NCI-H1417 (cell line): ENCODE measurements around the gene CISH.
A peak's percentile ranks its signal among the peaks of the same experiment; 100 is the strongest.

Experiments
- DNase-seq, 3 experiments: peaks; one replicate each; lab custom pipeline; 2025; lab: John Stamatoyannopoulos, UW

Gene CISH

GRCh38 chr3:50612970-50613846, 1.6 kb upstream of the CISH start:
- no peak for DNase-seq

- no peak for DNase-seq
Measured at GRCh38 chr3:50612234-50612882, 784 bp upstream of the CISH start.

DNA sequence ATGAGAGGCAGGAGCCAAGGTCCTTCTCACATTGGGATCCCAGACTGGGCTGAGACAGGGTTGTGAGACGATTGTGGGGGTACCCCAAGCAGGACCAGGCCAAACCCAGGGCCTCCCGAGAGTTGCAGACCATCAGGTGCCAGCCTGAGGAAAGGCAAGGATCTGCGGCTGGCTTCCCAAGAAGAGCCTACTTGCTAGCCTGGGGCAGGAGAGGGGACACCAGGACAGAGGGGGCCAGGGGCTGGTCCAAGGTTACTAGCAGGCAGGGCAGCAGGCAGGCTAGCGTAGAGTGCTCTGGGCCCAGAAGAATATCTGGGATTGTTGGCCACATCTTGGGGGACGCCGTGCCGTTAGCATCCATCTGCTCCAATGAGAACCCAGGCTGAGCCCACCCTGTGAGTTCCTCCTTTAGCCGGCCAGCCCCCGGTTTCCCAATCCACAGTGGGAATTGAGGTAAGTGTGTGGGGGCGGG, 546 bp downstream of the CISH start:
- DNase-seq = no peak

DNA sequence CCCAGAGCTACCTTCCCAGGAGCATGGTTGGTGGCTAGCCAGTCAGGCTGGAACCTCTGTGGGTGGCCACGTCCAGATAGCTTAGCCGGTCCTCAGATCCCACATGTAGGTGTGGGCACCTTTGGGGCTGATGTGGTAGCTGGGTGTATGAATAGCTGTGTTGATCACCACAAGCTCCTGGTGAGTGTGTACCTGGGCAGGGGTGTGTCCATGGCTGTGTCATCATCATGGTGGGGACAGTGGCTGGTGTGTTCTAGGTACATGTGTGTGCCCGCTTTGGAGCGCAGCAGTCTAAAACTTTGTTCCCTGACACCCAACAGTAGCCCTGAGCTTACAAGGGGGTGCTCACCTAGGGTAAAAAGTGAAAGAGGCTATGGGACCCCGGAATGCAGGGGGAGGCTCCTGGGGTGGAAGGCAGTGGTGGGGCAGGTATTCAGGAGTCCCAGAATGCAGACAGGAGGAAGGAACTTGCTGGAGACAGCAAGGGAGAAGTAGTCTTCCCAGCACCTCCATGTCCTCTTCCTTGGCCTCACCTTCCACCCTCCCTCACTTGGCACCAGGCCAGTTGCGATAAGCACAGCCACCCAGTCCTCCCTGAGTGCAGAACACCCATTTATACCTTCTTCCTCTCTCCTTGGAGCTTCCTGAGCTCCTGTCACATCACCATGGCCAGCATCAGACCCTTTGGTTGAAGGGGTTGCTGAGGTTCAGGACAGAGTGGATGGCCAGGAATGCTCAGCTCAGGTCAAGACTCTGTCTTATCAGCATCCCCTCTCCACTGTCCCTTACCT, 1.2 kb downstream of the CISH start:
- no peak for DNase-seq

GRCh38 chr3:50609763-50610085, 1.9 kb downstream of the CISH start:
- no peak for DNase-seq

GRCh38 chr3:50609071-50609762, 2.4 kb downstream of the CISH start:
- DNase-seq = no peak

- no peak for DNase-seq
Measured at GRCh38 chr3:50608278-50608677, 3.3 kb downstream of the CISH start.

DNA sequence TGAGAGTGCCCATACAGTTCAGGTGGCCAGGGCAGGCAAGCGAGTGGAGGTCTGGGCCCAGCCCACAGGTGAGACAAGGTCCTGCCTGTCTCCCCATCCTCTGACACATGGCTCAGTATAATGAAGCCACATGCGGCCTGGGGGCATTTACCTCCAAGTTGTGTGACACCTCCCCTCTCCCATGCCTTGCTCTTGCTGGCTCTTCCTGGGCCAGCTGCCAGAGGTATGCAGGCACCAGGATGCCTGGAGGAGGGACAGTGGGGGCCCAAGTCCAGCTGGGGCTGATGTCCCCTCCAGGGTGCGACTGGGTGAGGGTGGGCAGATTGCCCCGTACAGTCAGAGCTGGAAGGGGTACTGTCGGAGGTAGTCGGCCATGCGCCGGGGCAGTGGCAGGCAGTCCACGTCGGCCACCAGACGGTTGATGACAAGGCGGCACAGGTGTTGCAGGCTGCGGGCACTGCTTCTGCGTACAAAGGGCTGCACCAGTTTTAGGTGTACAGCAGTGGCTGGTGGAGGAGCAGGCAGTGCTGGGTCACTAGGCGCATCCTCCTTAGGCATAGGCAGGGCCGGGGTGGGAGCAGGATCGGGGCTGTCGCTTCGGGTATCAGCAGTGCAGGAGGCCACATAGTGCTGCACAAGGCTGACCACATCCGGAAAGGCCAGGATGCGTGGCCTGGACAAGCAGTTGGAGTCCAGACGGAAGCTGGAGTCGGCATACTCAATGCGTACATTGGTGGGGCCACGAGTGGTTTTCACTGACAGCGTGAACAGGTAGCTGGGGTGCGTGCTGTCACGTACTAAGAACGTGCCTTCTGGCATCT, 4.1 kb downstream of the CISH start:
- DNase-seq = no peak

- no peak for DNase-seq
Measured at GRCh38 chr3:50606596-50606995, 5.0 kb downstream of the CISH start.

DNA sequence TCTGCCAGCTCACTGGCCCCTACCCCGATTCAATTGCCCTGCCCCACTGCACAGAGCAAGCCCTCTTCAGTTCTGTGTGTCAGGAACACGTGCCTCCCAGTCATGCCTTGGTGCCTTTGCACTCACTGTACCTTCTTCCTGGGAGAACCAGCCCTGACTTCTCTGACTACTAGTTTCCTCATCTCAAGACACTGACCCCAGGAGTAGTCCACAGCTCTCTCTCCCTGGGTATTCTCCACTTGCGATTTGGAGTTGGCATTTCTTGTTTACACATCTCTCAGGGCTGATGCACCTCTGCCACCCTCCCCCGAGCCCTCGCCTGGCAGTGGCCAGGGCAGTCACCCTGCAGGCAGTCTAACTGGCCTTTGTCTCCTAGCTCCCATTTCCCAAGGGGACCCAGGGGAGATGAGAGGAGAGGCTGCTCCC, 5.7 kb downstream of the CISH start:
- DNase-seq = peak in 1 of 3 experiments; percentile 34

GRCh38 chr3:50604628-50605588, 6.7 kb downstream of the CISH start:
- no peak for DNase-seq

DNA sequence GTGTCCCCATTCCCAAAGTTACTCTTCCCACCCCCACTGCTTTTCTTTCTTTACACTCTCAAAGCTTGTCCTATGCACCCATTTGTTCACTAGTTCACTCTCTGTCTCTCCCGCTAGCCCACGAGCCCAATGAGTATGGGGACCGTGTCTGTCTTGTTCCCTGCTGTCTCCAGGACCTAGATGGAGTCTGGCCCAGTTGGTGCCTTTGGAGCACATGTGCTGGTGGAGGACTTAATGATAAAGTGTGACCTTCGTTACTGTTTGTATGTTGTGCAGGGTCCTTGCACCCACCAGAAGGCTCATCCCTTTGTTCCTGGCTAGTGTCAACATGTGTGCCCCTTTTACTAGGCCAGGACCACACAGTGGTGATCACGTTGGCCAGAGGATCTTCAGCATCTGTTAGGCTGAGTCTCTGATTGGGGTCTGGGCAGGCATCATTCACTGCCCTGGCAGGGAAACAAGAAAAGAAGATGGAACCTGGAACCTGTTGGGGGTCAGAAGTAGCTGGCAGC, 7.4 kb downstream of the CISH start:
- DNase-seq = no peak

GRCh38 chr3:50603261-50604109, 8.1 kb downstream of the CISH start:
- DNase-seq = no peak

DNA sequence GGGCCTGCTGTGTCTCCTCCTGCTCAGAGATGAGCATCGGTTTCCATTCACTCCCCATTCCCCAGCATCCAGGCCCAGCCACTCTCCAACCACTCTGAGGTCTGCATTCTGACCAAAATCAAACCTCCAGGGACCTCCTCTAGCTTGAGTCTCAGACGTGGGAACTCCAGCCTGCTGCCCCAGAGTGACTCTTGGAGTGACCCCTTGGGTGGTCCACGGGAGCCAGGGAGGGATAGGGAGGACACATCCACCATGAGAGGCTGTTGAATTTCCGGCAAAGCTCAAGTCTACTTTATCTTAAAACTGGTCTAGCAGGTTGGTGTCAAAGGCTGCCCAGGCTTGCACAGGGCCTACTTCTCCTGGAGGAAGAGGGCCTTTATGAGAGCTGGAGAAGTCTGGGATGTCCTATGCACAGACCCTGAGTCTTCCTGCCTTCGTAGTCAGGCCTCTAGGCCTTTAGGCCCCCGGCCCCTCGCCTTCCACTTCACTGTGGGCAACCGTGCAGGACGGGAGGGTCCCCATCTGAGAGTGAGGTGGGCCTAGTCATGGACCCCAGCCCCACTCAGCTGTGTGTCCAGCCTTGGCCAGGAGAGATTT, 8.9 kb downstream of the CISH start:
- DNase-seq = no peak

GRCh38 chr3:50600841-50601591, 10.6 kb downstream of the CISH start:
- peak; percentile 54 to 82 (median 75) for DNase-seq

DNA sequence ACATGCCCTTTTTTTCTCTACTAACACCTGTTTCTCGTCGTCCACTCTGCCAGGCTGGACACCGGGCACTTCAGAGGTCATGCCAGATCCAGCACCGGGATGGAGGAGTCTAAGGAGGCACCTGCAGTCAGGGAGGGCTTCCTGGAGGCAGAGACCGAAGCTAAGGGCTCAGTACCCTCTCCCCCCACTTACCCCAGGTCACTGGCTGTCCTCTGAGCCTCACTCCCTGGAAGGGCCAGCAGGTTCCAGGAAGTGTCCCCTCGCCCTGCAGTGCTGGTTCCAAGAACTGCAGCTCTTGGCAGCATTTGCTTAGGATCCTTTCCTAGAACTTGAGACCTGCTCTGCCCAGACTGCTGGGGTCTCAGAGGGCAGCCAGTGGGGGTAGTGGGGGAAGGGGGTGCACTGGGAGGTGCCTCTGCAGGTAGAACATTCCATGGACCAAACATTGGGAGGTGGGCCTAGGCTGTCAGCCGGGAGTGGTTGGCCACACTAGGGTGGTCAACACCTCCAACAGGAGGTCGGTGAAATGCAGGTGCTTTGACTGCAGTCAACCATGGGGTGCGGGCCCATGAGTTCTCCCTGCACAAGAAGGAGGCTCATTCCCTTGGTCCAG, 11.3 kb downstream of the CISH start:
- DNase-seq = no peak

- no peak for DNase-seq
Measured at GRCh38 chr3:50599716-50600118, 11.9 kb downstream of the CISH start.
